GM12865 (cell line): ENCODE results near the gene POU2F1.

ENCODE experiments used
- DNase-seq: peaks from one replicate; pipeline ENCODE4 v3.0.0; 2010; ENCODE audit warnings: low read depth
- H3K4me3 ChIP-seq: 2 replicates; pipeline ENCODE4 v1.5.1; 2011; ENCODE audit warnings: mild to moderate bottlenecking, low read depth, low read length, control low read depth
- TF ChIP-seq, protein P1 (sequence below): IDR thresholded peaks from 2 replicates; pipeline ENCODE4 v1.5.1; 2011; ENCODE audit warnings: low read length, control low read depth, low read depth, inconsistent platforms; ENCODE audit not compliant: insufficient read depth; ENCODE audit errors: missing control alignments

Gene POU2F1

DNA sequence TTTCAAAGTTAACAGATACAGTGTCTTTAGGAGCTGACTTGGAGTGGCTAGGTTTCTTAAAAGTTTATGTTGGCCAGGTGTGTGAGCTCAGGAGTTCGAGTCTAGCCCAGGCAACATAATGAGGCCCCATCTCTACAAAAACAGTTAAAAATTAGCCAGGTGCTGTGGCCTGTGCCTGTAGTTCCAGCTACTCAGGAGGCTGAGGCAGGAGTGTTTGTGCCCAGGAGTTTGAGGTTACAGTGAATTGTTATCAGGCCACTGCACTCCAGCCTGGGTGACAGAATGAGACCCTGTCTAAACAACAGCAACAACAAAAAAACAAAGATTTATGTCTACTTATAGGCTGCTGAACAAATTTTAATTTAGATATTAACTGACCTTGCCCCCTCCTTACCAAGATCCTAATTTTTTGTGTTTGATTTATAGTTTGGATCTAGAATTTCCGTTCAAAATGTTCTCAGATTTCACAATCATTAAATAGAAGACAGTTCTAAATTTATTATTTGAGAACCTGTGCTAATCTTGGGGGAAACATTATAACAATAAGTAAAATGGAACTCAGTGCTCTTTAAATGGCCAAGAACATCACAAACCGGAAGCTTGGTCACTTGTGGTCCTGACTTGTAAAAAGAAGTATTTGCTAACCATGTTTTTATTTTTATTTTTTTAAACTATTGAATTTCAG is 67.8 kb downstream of the POU2F1 start:
- H3K4me3 ChIP-seq = no peak overlapping the region
- TF ChIP-seq, protein P1, sequence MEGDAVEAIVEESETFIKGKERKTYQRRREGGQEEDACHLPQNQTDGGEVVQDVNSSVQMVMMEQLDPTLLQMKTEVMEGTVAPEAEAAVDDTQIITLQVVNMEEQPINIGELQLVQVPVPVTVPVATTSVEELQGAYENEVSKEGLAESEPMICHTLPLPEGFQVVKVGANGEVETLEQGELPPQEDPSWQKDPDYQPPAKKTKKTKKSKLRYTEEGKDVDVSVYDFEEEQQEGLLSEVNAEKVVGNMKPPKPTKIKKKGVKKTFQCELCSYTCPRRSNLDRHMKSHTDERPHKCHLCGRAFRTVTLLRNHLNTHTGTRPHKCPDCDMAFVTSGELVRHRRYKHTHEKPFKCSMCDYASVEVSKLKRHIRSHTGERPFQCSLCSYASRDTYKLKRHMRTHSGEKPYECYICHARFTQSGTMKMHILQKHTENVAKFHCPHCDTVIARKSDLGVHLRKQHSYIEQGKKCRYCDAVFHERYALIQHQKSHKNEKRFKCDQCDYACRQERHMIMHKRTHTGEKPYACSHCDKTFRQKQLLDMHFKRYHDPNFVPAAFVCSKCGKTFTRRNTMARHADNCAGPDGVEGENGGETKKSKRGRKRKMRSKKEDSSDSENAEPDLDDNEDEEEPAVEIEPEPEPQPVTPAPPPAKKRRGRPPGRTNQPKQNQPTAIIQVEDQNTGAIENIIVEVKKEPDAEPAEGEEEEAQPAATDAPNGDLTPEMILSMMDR = no peak
- no peak for DNase-seq

DNA sequence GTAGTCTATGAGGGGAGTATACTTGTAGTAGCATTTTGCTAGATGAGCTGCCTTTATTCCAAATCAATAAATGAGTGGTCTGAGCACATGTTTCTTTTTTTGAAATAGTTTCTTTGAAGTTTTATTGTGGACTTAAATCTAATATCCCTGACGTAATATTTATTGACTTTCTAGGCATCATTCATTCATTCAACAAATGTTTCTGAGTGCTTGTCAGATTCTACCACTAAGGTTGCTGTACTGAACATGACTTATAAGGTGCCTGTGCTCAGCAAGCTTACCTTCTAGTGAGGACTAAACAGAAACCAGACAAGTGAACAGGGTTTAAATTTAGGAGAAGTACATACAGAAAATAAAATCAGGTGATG is 68.4 kb downstream of the POU2F1 start:
- DNase-seq = no peak
- no peak overlapping the region for H3K4me3 ChIP-seq
- TF ChIP-seq, protein P1 = no peak

DNA sequence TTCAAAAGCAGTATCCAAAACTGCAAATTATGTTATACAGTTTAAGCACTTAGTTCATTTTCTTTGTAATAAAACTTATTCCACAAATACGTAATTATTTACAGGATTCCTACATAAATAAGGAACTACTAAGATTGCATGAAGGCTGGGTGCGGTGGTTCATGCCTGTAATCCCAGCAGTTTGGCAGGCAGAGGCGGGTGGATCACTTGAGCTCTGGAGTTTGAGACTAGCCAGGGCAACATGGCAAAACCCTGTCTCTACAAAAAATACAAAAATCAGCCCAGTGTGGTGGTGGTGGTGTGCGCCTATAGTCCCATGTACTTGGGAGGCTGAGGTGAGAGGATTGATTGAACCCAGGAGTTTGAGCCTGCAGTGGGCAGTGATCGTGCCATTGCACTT is 69.3 kb downstream of the POU2F1 start:
- no peak for DNase-seq
- H3K4me3 ChIP-seq = no peak overlapping the region

DNA sequence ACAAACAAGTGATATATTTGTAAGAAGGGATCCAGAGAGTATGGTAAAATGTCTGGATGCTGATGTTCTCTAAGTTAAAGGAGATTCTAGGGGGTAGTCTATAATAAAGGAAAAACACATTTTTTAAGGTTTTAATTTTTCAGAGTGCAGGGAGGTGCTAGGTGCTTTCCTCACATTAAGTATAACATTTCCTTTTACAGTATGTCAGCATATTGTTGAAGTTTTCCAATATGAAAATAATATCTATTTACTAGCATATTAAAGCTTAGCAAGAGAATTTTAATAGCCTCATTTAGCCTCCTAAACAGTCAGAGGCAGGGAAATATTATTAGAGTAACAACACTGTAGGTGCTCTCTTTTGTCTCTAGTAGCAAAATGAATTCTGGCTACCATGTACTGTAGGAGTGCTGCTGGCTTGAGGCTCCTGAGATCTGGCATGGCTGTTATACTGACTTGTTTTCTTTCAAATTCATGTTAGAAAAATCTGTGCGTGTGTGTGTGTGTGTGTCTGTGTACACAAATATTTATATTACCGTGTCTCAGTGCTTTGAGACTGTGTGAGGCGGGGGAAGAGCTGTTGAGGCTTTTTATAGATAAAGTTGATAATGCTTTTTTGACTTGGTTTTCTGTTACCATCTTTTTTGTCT is 71.0 kb downstream of the POU2F1 start:
- no peak overlapping the region for H3K4me3 ChIP-seq

More for the DNA sequence above, 69.3 kb downstream of the POU2F1 start:
- TF ChIP-seq, protein P1 = no peak

DNA sequence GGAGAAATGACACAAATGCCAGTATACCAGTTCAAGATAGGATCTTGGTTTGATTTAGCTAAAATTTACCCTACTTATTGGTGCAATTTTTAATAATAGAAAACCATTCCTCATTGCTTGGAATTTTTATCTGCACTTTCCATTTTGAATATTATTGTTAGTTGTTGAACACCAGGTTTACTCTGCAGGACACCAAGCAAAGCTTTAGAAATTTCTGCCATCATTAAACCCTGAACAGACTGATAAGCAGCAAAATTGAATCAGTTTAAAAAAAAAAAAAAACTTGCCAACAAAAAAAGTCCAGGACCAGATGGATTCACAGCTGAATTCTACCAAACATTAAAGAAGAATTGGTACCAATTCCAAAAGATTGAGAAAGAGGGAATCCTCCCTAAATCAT is 71.5 kb downstream of the POU2F1 start:
- TF ChIP-seq, protein P1 = no peak
- DNase-seq = no peak
- H3K4me3 ChIP-seq = no peak overlapping the region

More for the DNA sequence above, 71.0 kb downstream of the POU2F1 start:
- TF ChIP-seq, protein P1 = no peak
- DNase-seq = no peak

DNA sequence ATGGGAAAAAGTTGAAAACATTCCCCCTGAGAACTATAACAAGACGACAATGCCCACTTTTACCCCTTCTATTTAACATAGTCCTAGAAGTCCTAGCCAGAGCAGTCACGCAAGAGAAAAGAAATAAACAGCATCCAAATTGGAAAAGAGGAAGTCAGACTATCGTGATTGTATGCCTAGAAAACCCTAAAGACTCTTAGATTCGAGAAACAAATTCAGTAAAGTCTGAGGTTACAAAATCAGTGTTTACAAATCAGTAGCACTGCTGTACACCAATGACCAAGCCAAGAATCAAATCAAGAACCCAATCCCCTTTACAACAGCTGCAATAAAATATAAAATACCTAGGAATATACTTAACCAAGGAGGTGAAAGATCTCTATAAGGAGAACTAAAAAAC is 72.4 kb downstream of the POU2F1 start:
- no peak overlapping the region for H3K4me3 ChIP-seq
- TF ChIP-seq, protein P1 = no peak
- no peak for DNase-seq
